Measurements from ENCODE around the gene BCS1L.
A peak's percentile ranks its signal among the peaks of the same experiment; 100 is the strongest.

BCS1L gene

GRCh38 chr2:218698885-218699284 is 39.4 kb downstream of the BCS1L start:
- no peak overlapping the region for H3K4me2 ChIP-seq (ENCODE audit: low read length)
- H4K91ac ChIP-seq (ENCODE audit: low read depth, low read length), result no peak overlapping the region
- no peak overlapping the region for H2BK120ac ChIP-seq (ENCODE audit: insufficient read depth, low read length, poor library complexity)
- peaks cover 18% of the 10 kb centered on the region in 2 experiments for H3K4me1 ChIP-seq (ENCODE audit: control insufficient read depth in 1 of 2, insufficient read depth in 2 of 2, low read length in 2 of 2)
- H4K8ac ChIP-seq (ENCODE audit: low read depth, low read length), result no peak overlapping the region
- no peak overlapping the region for H2BK5ac ChIP-seq (ENCODE audit: low read depth, low read length, poor library complexity)
- H3K36me3 ChIP-seq (ENCODE audit: control insufficient read depth in 1 of 2, insufficient read depth in 2 of 2, low read length in 2 of 2), result peaks cover 6 to 12% of the 10 kb centered on the region in 2 experiments
- no peak overlapping the region for H2AK5ac ChIP-seq (ENCODE audit: low read length)
- H3K9ac ChIP-seq (ENCODE audit: low read length), result no peak overlapping the region
- no peaks in the 10 kb centered on the region for H3K27me3 ChIP-seq (ENCODE audit: insufficient read depth, low read length)
- H3K79me1 ChIP-seq (ENCODE audit: low read length), result peaks cover 7% of the 10 kb centered on the region
- H3K4ac ChIP-seq (ENCODE audit: low read depth, low read length), result no peak overlapping the region
- no peak overlapping the region for H2BK12ac ChIP-seq (ENCODE audit: low read length)
- no peak for DNase-seq
- no peaks in the 10 kb centered on the region for H3K79me2 ChIP-seq (ENCODE audit: control insufficient read depth, insufficient read depth, low read length, poor library complexity)
- no peaks in the 10 kb centered on the region for H3K9me3 ChIP-seq (ENCODE audit: insufficient read depth, low read depth, low read length)
- H3K18ac ChIP-seq (ENCODE audit: low read length), result no peak overlapping the region
- H3K4me3 ChIP-seq (ENCODE audit: low read depth, low read length), result no peak overlapping the region
- H3K27ac ChIP-seq (ENCODE audit: low read depth, low read length), result no peak overlapping the region
- no peak overlapping the region for H4K12ac ChIP-seq (ENCODE audit: low read depth, low read length)
- no peak overlapping the region for H2AFZ ChIP-seq (ENCODE audit: insufficient read depth, low read length, poor library complexity)
- no peak overlapping the region for H3K23ac ChIP-seq (ENCODE audit: low read length)
- WGBS (ENCODE audit: extremely low coverage, insufficient coverage, insufficient read length), result no CpG with 5 or more reads among the region's 8 CpGs
- no peak overlapping the region for H3K14ac ChIP-seq (ENCODE audit: low read length)

DNA sequence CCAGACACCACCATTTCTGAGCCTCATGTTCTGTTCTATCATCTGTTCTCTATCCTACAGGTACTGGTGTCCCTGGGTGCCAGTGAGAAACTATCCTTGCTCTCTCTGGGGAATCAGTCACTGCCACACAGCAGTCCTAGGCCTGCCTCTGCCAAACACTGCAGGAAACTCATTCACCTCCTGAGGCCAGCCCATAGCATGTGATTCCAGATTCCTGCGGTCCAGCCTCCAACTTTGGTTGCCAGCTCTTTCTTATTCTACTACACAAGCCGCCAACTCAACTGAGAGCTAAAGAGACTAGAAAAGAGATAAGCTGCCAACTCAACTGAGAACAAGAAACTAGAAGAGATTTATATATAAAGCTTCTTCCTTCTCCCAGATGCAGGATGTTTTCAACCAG is 42.3 kb downstream of the BCS1L start:
- no peak overlapping the region for H2BK5ac ChIP-seq (ENCODE audit: low read depth, low read length, poor library complexity)
- no peak overlapping the region for H3K18ac ChIP-seq (ENCODE audit: low read length)
- peaks cover 3% of the 10 kb centered on the region for H3K79me1 ChIP-seq (ENCODE audit: low read length)
- no CpG with 5 or more reads among the region's 2 CpGs for WGBS (ENCODE audit: extremely low coverage, insufficient coverage, insufficient read length)
- no peak overlapping the region for H2BK120ac ChIP-seq (ENCODE audit: insufficient read depth, low read length, poor library complexity)
- DNase-seq, result no peak
- peaks cover 6 to 12% of the 10 kb centered on the region in 2 experiments for H3K36me3 ChIP-seq (ENCODE audit: control insufficient read depth in 1 of 2, insufficient read depth in 2 of 2, low read length in 2 of 2)
- H3K79me2 ChIP-seq (ENCODE audit: control insufficient read depth, insufficient read depth, low read length, poor library complexity), result no peaks in the 10 kb centered on the region
- no peak overlapping the region for H3K9ac ChIP-seq (ENCODE audit: low read length)
- H3K27ac ChIP-seq (ENCODE audit: low read depth, low read length), result no peak overlapping the region
- no peak overlapping the region for H2BK12ac ChIP-seq (ENCODE audit: low read length)
- no peak overlapping the region for H3K14ac ChIP-seq (ENCODE audit: low read length)
- peaks cover 4 to 5% of the 10 kb centered on the region in 2 experiments for H3K4me1 ChIP-seq (ENCODE audit: control insufficient read depth in 1 of 2, insufficient read depth in 2 of 2, low read length in 2 of 2)
- no peak overlapping the region for H4K8ac ChIP-seq (ENCODE audit: low read depth, low read length)
- H3K27me3 ChIP-seq (ENCODE audit: insufficient read depth, low read length), result no peaks in the 10 kb centered on the region
- no peak overlapping the region for H3K4me2 ChIP-seq (ENCODE audit: low read length)
- H3K4ac ChIP-seq (ENCODE audit: low read depth, low read length), result no peak overlapping the region
- H4K91ac ChIP-seq (ENCODE audit: low read depth, low read length), result no peak overlapping the region
- H4K12ac ChIP-seq (ENCODE audit: low read depth, low read length), result no peak overlapping the region
- no peak overlapping the region for H2AFZ ChIP-seq (ENCODE audit: insufficient read depth, low read length, poor library complexity)
- H3K4me3 ChIP-seq (ENCODE audit: low read depth, low read length), result no peak overlapping the region
- H3K9me3 ChIP-seq (ENCODE audit: insufficient read depth, low read depth, low read length), result no peaks in the 10 kb centered on the region
- H2AK5ac ChIP-seq (ENCODE audit: low read length), result no peak overlapping the region
- H3K23ac ChIP-seq (ENCODE audit: low read length), result no peak overlapping the region

- no peaks in the 10 kb centered on the region for H3K27me3 ChIP-seq (ENCODE audit: insufficient read depth, low read length)
- 100% methylated on average over 1 of the region's 4 CpGs for WGBS (ENCODE audit: extremely low coverage, insufficient coverage, insufficient read length)
- no peak overlapping the region for H2AFZ ChIP-seq (ENCODE audit: insufficient read depth, low read length, poor library complexity)
- no peak overlapping the region for H2BK120ac ChIP-seq (ENCODE audit: insufficient read depth, low read length, poor library complexity)
- no peak for DNase-seq
- H3K27ac ChIP-seq (ENCODE audit: low read depth, low read length), result no peak overlapping the region
- no peak overlapping the region for H2BK5ac ChIP-seq (ENCODE audit: low read depth, low read length, poor library complexity)
- no peak overlapping the region for H4K12ac ChIP-seq (ENCODE audit: low read depth, low read length)
- no peak overlapping the region for H2AK5ac ChIP-seq (ENCODE audit: low read length)
- no peak overlapping the region for H4K91ac ChIP-seq (ENCODE audit: low read depth, low read length)
- no peak overlapping the region for H3K9ac ChIP-seq (ENCODE audit: low read length)
- H3K4me2 ChIP-seq (ENCODE audit: low read length), result no peak overlapping the region
- H2BK12ac ChIP-seq (ENCODE audit: low read length), result peak overlapping the region; percentile 8
- H3K23ac ChIP-seq (ENCODE audit: low read length), result no peak overlapping the region
- no peaks in the 10 kb centered on the region for H3K79me2 ChIP-seq (ENCODE audit: control insufficient read depth, insufficient read depth, low read length, poor library complexity)
- no peak overlapping the region for H4K8ac ChIP-seq (ENCODE audit: low read depth, low read length)
- no peak overlapping the region for H3K14ac ChIP-seq (ENCODE audit: low read length)
- H3K36me3 ChIP-seq (ENCODE audit: control insufficient read depth in 1 of 2, insufficient read depth in 2 of 2, low read length in 2 of 2), result peaks cover 6 to 9% of the 10 kb centered on the region in 2 experiments
- H3K4me3 ChIP-seq (ENCODE audit: low read depth, low read length), result no peak overlapping the region
- H3K4me1 ChIP-seq (ENCODE audit: control insufficient read depth in 1 of 2, insufficient read depth in 2 of 2, low read length in 2 of 2), result no peaks in the 10 kb centered on the region
- peaks cover 2% of the 10 kb centered on the region for H3K79me1 ChIP-seq (ENCODE audit: low read length)
- H3K9me3 ChIP-seq (ENCODE audit: insufficient read depth, low read depth, low read length), result no peaks in the 10 kb centered on the region
- no peak overlapping the region for H3K18ac ChIP-seq (ENCODE audit: low read length)
- no peak overlapping the region for H3K4ac ChIP-seq (ENCODE audit: low read depth, low read length)
These were observed 43.9 kb downstream of the BCS1L start for GRCh38 chr2:218703341-218703740.

GRCh38 chr2:218708086-218708485 is 48.6 kb downstream of the BCS1L start:
- H3K9me3 ChIP-seq (ENCODE audit: insufficient read depth, low read depth, low read length), result no peaks in the 10 kb centered on the region
- no peak overlapping the region for H4K12ac ChIP-seq (ENCODE audit: low read depth, low read length)
- no peak overlapping the region for H2AK5ac ChIP-seq (ENCODE audit: low read length)
- H2BK5ac ChIP-seq (ENCODE audit: low read depth, low read length, poor library complexity), result no peak overlapping the region
- H3K4me3 ChIP-seq (ENCODE audit: low read depth, low read length), result no peak overlapping the region
- H4K91ac ChIP-seq (ENCODE audit: low read depth, low read length), result no peak overlapping the region
- WGBS (ENCODE audit: extremely low coverage, insufficient coverage, insufficient read length), result no CpG with 5 or more reads among the region's 4 CpGs
- H3K4me1 ChIP-seq (ENCODE audit: control insufficient read depth in 1 of 2, insufficient read depth in 2 of 2, low read length in 2 of 2), result peaks cover 0 to 5% of the 10 kb centered on the region in 2 experiments
- no peak overlapping the region for H4K8ac ChIP-seq (ENCODE audit: low read depth, low read length)
- H3K14ac ChIP-seq (ENCODE audit: low read length), result no peak overlapping the region
- H2BK12ac ChIP-seq (ENCODE audit: low read length), result no peak overlapping the region
- no peak overlapping the region for H3K4ac ChIP-seq (ENCODE audit: low read depth, low read length)
- H3K36me3 ChIP-seq (ENCODE audit: control insufficient read depth in 1 of 2, insufficient read depth in 2 of 2, low read length in 2 of 2), result no peaks in the 10 kb centered on the region
- H3K9ac ChIP-seq (ENCODE audit: low read length), result no peak overlapping the region
- H2AFZ ChIP-seq (ENCODE audit: insufficient read depth, low read length, poor library complexity), result no peak overlapping the region
- no peak overlapping the region for H3K18ac ChIP-seq (ENCODE audit: low read length)
- no peak overlapping the region for H3K4me2 ChIP-seq (ENCODE audit: low read length)
- DNase-seq, result no peak
- H3K27me3 ChIP-seq (ENCODE audit: insufficient read depth, low read length), result no peaks in the 10 kb centered on the region
- H3K27ac ChIP-seq (ENCODE audit: low read depth, low read length), result no peak overlapping the region
- peaks cover 5% of the 10 kb centered on the region for H3K79me1 ChIP-seq (ENCODE audit: low read length)
- no peak overlapping the region for H3K23ac ChIP-seq (ENCODE audit: low read length)
- H2BK120ac ChIP-seq (ENCODE audit: insufficient read depth, low read length, poor library complexity), result no peak overlapping the region
- H3K79me2 ChIP-seq (ENCODE audit: control insufficient read depth, insufficient read depth, low read length, poor library complexity), result peaks cover 5% of the 10 kb centered on the region

Measured in trophoblast cell (in vitro differentiated cells and primary cell).